Motor neuron (in vitro differentiated cells): ENCODE measurements around the gene HRH2. TPM values are rescaled to one million over a fixed set of nuclear protein-coding genes. Genes with fewer than 3 reads are reported as not detected.

Experiments used
- ATAC-seq, 8 experiments: fragments of 200-7000 bp; cut with Tn5 transposase; replicated peaks in 6 of 8; 2 replicates each; pipeline ENCODE4 v1.8.0; 2021; ENCODE audit warnings: mild to moderate bottlenecking in 8 of 8, moderate library complexity in 8 of 8
- H3K27ac ChIP-seq, 2 donors: fragments of 250-450 bp; sonication (Bioruptor Pico); 2 replicates each; pipeline ENCODE4 v1.9.0; 2021; ENCODE audit warnings: antibody characterized with exemption in 2 of 2, mild to moderate bottlenecking in 2 of 2, moderate library complexity in 1 of 2
- H3K4me1 ChIP-seq, 2 donors: fragments of 250-450 bp; sonication (Bioruptor Pico); replicated peaks in 1 of 2; 2 replicates each; pipeline ENCODE4 v1.6.1; 2021; ENCODE audit warnings: antibody characterized with exemption in 2 of 2, mild to moderate bottlenecking in 2 of 2, moderate library complexity in 1 of 2
- H3K4me3 ChIP-seq, 5 donors: fragments of 250-450 bp; sonication (Bioruptor Pico); 2 replicates each; pipeline ENCODE4 v1.9.0; 2021; ENCODE audit warnings: antibody characterized with exemption in 5 of 5, mild to moderate bottlenecking in 5 of 5, moderate library complexity in 4 of 5
- WGBS, 10 experiments: fragments of 450-650 bp; shearing (Covaris generic); methylation state at CpG; one replicate each; pipeline ENCODE4 v1.0.0; 2022; 5-methylcytosine and 5-hydroxymethylcytosine counted together
- in situ Hi-C, 9 experiments: fragments of 400-800 bp; cut with MboI; loops; one replicate each; pipeline ENCODE4 v1.15.0; 2021; ENCODE audit warnings: low sequenced_read_pairs in 9 of 9, low pct_unique_long_range_greater_than_20kb in 2 of 9; ENCODE audit not compliant: unreplicated experiment in 9 of 9
- total RNA-seq, 8 experiments: library from RNA; unstranded; fragments of 300-600 nt; gene quantifications; 2 replicates each; pipeline versions ENCODE4 v1.2.3 to v1.2.4, GENCODE V29; 2022

The HRH2 gene
- total RNA-seq, 8 experiments from 2014 or later, result 0.42 to 7.2 (median 0.68) TPM

DNA sequence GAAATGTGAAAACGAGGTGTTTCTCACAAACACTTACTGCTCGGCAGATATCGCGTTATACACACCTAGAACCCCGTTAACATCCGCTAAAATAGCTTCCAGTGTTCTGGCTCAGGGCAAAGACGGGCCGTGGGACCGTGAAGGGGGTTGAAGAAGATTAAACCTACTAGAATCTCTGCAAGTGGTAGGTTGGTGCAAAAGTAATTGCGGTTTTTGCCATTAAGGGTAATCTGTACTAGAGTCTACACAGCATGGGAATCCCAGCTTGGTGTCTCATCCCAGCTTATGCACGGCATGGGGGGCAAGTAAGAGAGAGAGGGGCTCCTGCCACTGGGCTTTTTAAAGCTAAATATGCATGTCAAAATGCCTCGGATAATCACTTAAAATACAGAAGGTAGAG is 43.9 kb downstream of the HRH2 start:
- in situ Hi-C loops, result loop anchor here in 2 of 9 experiments (25.0 kb wide), 1 partner anchor 164 kb away; no protein-coding TSS in a partner anchor
- 49 to 100% (median 72%) methylated on average over 1 to 12 of the region's 12 CpGs for WGBS, 10 experiments

DNA sequence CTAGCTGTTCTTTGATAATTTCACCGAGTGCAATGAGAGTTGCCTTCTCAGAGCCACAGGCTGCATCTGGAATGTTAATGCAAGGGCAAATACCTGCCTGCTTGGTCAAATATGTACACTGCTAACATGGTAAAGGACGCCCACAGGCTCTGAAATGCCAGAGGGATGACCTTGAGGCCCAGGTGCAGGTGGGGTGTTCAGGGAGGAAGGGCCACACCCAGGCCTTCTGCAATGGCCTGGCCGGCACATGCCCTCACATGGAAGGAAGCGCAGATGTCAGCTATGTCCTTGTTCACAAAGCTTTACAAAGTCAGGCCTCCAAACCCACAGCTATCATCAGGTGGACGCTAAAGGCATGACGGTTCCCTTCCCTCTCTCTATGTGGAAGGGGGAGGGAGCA is 48.6 kb downstream of the HRH2 start:
- WGBS, 10 experiments, result 0 to 93% (median 63%) methylated on average over 1 to 6 of the region's 6 CpGs; no CpG with 5 or more reads in 1 of the 10 experiments
- ATAC-seq, result peak in 2 of 8 experiments; percentile 27 to 37
- no peak overlapping the region for H3K27ac ChIP-seq
- H3K4me1 ChIP-seq, result no peaks in the 10 kb centered on the region
- H3K4me3 ChIP-seq, result no peak overlapping the region
- in situ Hi-C loops, result loop anchor here in 2 of 9 experiments (25.0 kb wide), 1 partner anchor 169 kb away; no protein-coding TSS in a partner anchor

More for the DNA sequence above, 43.9 kb downstream of the HRH2 start:
- Histone ChIP-seq H3K4me3 (no peak overlapping the region), H3K4me1 (no peaks in the 10 kb centered on the region), H3K27ac (no peak overlapping the region)
- ATAC-seq, result no peak

GRCh38 chr5:175707751-175708375 is 50.0 kb downstream of the HRH2 start:
- Histone ChIP-seq H3K27ac (no peak overlapping the region), H3K4me1 (no peaks in the 10 kb centered on the region), H3K4me3 (no peak overlapping the region)
- in situ Hi-C loops, result loop anchor here in 2 of 9 experiments (25.0 kb wide), 1 partner anchor 171 kb away; no protein-coding TSS in a partner anchor
- 25 to 100% (median 80%) methylated on average over 1 to 7 of the region's 16 CpGs; no CpG with 5 or more reads in 5 of the 10 experiments for WGBS, 10 experiments
- no peak for ATAC-seq

DNA sequence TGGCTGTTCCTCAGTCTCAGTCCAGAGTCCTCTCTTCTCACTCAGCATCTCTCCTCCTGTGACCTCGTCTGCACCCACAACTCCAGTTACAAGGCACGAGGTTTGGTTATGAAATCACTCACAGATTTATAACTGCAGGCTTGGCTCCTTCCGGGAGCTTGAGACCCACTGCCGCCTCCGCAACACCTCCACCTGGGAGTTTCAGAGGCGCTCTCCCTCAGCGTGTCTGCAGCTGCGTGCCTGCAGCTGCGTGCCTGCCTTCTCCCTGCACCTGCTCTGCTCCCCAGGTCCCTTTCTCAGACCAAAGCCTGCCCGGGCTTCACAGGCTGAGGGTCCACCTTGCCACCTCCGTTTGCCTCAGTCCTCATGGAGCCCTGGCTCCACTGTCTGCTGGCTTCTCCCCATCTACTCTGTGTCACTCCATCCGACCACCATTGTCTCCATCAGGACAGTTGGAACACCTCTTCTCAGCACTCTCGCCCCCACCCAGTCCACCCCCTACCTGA is 51.5 kb downstream of the HRH2 start:
- Histone ChIP-seq H3K4me1 (no peaks in the 10 kb centered on the region), H3K4me3 (no peak overlapping the region), H3K27ac (no peak overlapping the region)
- ATAC-seq, result no peak
- 29 to 100% (median 65%) methylated on average over 1 to 6 of the region's 13 CpGs; no CpG with 5 or more reads in 2 of the 10 experiments for WGBS, 10 experiments
- in situ Hi-C loops, result loop anchor here in 2 of 9 experiments (25.0 kb wide), 1 partner anchor 172 kb away; no protein-coding TSS in a partner anchor

DNA sequence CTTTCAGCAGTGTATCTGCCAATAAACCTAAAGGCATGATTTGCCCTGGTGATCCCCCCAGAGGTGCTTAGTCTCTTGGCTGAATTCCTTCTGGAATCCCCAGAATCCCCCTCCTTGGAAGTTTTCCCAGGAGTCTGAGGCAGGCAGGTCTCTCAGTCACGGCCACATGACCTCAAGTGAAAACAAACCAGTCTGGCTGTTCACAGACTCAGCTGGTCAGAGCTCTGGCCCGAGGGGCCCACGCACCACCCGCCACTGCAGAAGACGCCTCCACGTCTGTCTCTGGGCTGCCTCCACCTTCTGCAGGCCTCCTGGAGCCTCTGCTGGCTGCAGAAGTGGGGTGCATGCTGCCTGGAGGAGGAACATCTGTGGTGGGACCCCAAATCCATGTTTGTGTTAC is 52.5 kb downstream of the HRH2 start:
- H3K27ac ChIP-seq, result no peak overlapping the region
- ATAC-seq, result no peak
- H3K4me1 ChIP-seq, result no peaks in the 10 kb centered on the region
- 44 to 100% (median 75%) methylated on average over 1 to 3 of the region's 6 CpGs; no CpG with 5 or more reads in 6 of the 10 experiments for WGBS, 10 experiments
- in situ Hi-C loops, result loop anchor here in 4 of 9 experiments (10.0 to 25.0 kb wide), 2 partner anchors 173 to 176 kb away; no protein-coding TSS in a partner anchor
- H3K4me3 ChIP-seq, result no peak overlapping the region

DNA sequence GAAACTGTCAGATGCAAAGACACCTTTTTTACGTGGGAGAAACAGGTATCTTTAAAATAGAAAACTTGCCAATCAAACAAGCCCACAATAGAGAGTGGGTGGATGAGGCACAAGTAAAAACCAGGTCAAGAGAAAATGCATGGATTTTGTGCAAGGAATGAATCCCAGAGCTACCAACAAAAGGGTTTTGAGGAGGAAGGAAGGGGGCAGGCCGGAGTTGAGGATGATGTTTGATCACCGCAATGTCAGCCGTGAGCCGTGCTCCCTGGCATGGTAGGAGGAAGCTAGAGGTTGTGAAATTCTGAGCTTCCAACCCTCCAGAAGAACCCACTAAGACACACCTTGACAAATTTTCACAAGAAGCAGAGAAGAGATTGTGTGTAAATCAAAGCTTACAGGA is 53.2 kb downstream of the HRH2 start:
- ATAC-seq, result no peak
- Histone ChIP-seq H3K4me1 (no peaks in the 10 kb centered on the region), H3K27ac (no peak overlapping the region), H3K4me3 (no peak overlapping the region)
- WGBS, 10 experiments, result 48 to 100% (median 75%) methylated on average over 1 to 5 of the region's 5 CpGs; no CpG with 5 or more reads in 2 of the 10 experiments
- in situ Hi-C loops, result loop anchor here in 4 of 9 experiments (10.0 to 25.0 kb wide), 2 partner anchors 174 to 176 kb away; no protein-coding TSS in a partner anchor

- ATAC-seq, result no peak
- 20 to 90% (median 70%) methylated on average over 1 to 13 of the region's 20 CpGs; no CpG with 5 or more reads in 1 of the 10 experiments for WGBS, 10 experiments
- Histone ChIP-seq H3K27ac (no peak overlapping the region), H3K4me1 (no peaks in the 10 kb centered on the region), H3K4me3 (no peak overlapping the region)
- in situ Hi-C loops, result loop anchor here in 4 of 9 experiments (10.0 to 25.0 kb wide), 2 partner anchors 174 to 177 kb away; no protein-coding TSS in a partner anchor
Measured at GRCh38 chr5:175711472-175712312, 53.8 kb downstream of the HRH2 start.

DNA sequence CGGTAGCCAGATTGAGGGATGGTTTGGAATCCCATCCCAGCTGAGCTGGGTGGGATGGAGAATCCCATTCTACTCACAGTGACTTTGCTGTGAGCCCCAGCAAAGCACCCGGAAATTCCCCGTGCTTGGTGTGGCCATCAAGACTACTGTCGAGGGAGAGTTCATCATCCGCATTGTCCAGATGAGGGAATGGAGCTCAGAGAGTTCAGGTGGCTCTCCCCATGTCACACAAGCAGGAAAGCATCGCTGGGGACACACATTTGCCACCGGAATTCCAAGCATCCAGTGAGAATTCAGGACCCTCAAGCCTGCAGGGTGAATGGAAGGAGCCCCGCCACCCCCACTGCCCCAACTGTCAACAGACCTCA is 54.4 kb downstream of the HRH2 start:
- ATAC-seq, result no peak
- 30 to 100% (median 80%) methylated on average over 1 to 7 of the region's 8 CpGs; no CpG with 5 or more reads in 5 of the 10 experiments for WGBS, 10 experiments
- no peaks in the 10 kb centered on the region for H3K4me1 ChIP-seq
- no peak overlapping the region for H3K27ac ChIP-seq
- no peak overlapping the region for H3K4me3 ChIP-seq
- in situ Hi-C loops, result loop anchor here in 4 of 9 experiments (10.0 to 25.0 kb wide), 2 partner anchors 175 to 177 kb away; no protein-coding TSS in a partner anchor

DNA sequence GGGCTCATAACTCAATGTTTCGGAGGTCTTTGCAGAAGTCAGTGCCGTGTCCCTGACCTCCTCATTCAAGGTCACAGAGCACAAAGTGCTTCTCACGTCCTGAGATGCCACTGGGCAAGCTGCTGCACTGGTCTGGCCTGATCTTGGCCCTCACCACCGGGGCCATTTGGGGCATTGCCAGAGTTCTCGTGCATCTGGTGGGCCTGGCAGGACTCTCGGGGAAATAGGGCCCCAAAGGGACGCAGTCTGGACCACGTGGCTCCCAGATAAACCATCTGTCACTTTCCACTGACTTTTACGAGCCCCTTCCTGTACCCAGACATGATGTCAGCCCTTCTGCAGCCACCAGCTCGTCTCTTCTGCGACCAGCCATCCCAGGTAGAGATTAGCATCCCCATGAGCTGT is 54.8 kb downstream of the HRH2 start:
- 8 to 83% (median 67%) methylated on average over 2 to 8 of the region's 11 CpGs; no CpG with 5 or more reads in 2 of the 10 experiments for WGBS, 10 experiments
- ATAC-seq, result no peak
- Histone ChIP-seq H3K27ac (no peak overlapping the region), H3K4me3 (no peak overlapping the region), H3K4me1 (no peaks in the 10 kb centered on the region)
- in situ Hi-C loops, result loop anchor here in 4 of 9 experiments (10.0 to 25.0 kb wide), 2 partner anchors 175 to 178 kb away; no protein-coding TSS in a partner anchor

GRCh38 chr5:175713930-175714329 is 56.1 kb downstream of the HRH2 start:
- in situ Hi-C loops, result loop anchor here in 4 of 9 experiments (10.0 to 25.0 kb wide), 2 partner anchors 177 to 179 kb away; no protein-coding TSS in a partner anchor
- Histone ChIP-seq H3K4me3 (no peak overlapping the region), H3K27ac (no peak overlapping the region), H3K4me1 (no peaks in the 10 kb centered on the region)
- WGBS, 10 experiments, result 0 to 100% (median 40%) methylated on average over 1 of the region's 3 CpGs; no CpG with 5 or more reads in 6 of the 10 experiments
- no peak for ATAC-seq

- 40 to 100% (median 83%) methylated on average over 2 to 5 of the region's 7 CpGs; no CpG with 5 or more reads in 3 of the 10 experiments for WGBS, 10 experiments
- no peak for ATAC-seq
- Histone ChIP-seq H3K4me3 (no peak overlapping the region), H3K27ac (no peak overlapping the region), H3K4me1 (no peaks in the 10 kb centered on the region)
- in situ Hi-C loops, result loop anchor here in 4 of 9 experiments (10.0 to 25.0 kb wide), 2 partner anchors 177 to 180 kb away; no protein-coding TSS in a partner anchor
Measured at GRCh38 chr5:175714479-175715085, 56.7 kb downstream of the HRH2 start.
